ENCODE data around the gene BMAL1.

The BMAL1 gene

DNA sequence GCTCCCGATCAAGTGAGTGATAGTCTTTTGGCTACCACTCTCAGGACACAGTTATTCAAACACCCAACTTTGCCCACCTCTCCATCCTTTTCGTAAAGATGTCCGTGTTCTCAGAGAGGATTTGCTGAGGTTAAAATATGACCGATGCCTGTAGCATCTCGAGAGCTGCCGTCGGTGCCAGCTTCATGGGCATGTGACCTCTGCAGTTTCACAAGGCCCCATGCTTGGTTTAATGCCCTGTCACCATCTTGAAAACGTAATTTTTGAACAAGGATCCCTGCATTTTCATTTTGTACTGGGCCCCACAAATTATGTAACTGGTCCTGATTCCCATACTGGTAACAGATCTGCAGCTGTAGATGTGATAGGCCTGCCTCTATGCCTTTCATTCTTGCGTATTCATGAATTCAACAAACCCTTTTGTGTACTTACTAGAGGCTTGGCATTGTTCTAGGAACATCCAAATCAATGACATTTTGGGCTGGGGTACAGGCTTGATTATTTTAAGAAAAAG, 85.1 kb downstream of the BMAL1 start:
- H2AFZ ChIP-seq (ENCODE audit: low read depth, low read length) = no peak overlapping the region
- no peaks in the 10 kb centered on the region for H3K4me1 ChIP-seq (ENCODE audit: insufficient read depth, low read length)
- no peak overlapping the region for H3K9ac ChIP-seq (ENCODE audit: low read depth, low read length)
- no peak overlapping the region for H3K4me3 ChIP-seq (ENCODE audit: low read depth in 1 of 2, low read length in 2 of 2)
- no peak overlapping the region for H3K27ac ChIP-seq (ENCODE audit: low read length)
- peaks cover 75% of the 10 kb centered on the region for H3K36me3 ChIP-seq (ENCODE audit: insufficient read depth, low read length)
- no peaks in the 10 kb centered on the region for H3K9me3 ChIP-seq (ENCODE audit: insufficient read depth, low read length, severe bottlenecking)
- ATAC-seq (ENCODE audit: insufficient read depth, low read depth) = no peak
- H3K4me2 ChIP-seq (ENCODE audit: insufficient read depth, low read length) = no peak overlapping the region
- H3K27me3 ChIP-seq (ENCODE audit: insufficient read depth, low read length, poor library complexity) = no peaks in the 10 kb centered on the region
- DNase-seq = no peak
- TF ChIP-seq, protein P1, sequence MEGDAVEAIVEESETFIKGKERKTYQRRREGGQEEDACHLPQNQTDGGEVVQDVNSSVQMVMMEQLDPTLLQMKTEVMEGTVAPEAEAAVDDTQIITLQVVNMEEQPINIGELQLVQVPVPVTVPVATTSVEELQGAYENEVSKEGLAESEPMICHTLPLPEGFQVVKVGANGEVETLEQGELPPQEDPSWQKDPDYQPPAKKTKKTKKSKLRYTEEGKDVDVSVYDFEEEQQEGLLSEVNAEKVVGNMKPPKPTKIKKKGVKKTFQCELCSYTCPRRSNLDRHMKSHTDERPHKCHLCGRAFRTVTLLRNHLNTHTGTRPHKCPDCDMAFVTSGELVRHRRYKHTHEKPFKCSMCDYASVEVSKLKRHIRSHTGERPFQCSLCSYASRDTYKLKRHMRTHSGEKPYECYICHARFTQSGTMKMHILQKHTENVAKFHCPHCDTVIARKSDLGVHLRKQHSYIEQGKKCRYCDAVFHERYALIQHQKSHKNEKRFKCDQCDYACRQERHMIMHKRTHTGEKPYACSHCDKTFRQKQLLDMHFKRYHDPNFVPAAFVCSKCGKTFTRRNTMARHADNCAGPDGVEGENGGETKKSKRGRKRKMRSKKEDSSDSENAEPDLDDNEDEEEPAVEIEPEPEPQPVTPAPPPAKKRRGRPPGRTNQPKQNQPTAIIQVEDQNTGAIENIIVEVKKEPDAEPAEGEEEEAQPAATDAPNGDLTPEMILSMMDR (IDR thresholded peaks at IDR 0.05; ENCODE audit: borderline replicate concordance, extremely low read depth, low read length, poor library complexity, severe bottlenecking) = no peak
- TF ChIP-seq EZH2 (IDR thresholded peaks at IDR 0.05; ENCODE audit: borderline replicate concordance, low read depth, low read length, severe bottlenecking) = no peak
- no peaks in the 10 kb centered on the region for H3K79me2 ChIP-seq (ENCODE audit: insufficient read depth, low read length)
- no peaks in the 10 kb centered on the region for H4K20me1 ChIP-seq (ENCODE audit: insufficient read depth, low read length)

DNA sequence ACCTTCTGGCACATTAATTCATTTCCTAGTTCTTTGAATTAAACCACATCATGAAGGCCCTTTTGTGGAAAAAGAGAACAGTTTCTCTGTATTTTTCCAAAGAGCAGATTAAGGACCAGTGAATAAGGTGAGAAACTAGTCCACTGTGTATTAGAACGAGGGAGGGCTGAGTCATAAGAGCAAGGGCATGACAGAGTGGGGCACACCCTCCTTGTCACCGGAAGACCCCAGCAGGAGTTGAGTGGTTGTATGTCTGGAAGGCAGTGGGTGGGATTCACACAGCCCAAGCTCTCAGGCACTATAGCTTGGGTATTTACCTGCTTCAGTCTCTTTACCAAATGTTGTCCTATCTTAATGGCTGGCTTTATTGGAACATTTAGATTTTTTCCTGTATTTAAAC, 86.8 kb downstream of the BMAL1 start:
- no peak overlapping the region for H3K4me2 ChIP-seq (ENCODE audit: insufficient read depth, low read length)
- ATAC-seq (ENCODE audit: insufficient read depth, low read depth) = no peak
- TF ChIP-seq, protein P1 (IDR thresholded peaks at IDR 0.05; ENCODE audit: borderline replicate concordance, extremely low read depth, low read length, poor library complexity, severe bottlenecking) = no peak
- TF ChIP-seq EZH2 (IDR thresholded peaks at IDR 0.05; ENCODE audit: borderline replicate concordance, low read depth, low read length, severe bottlenecking) = no peak

GRCh38 chr11:13366266-13367026, 88.9 kb downstream of the BMAL1 start:
- no peaks in the 10 kb centered on the region for H4K20me1 ChIP-seq (ENCODE audit: insufficient read depth, low read length)
- no peaks in the 10 kb centered on the region for H3K79me2 ChIP-seq (ENCODE audit: insufficient read depth, low read length)
- H3K36me3 ChIP-seq (ENCODE audit: insufficient read depth, low read length) = peaks cover 89% of the 10 kb centered on the region
- H3K27ac ChIP-seq (ENCODE audit: low read length) = no peak overlapping the region
- no peak overlapping the region for H3K4me2 ChIP-seq (ENCODE audit: insufficient read depth, low read length)
- H3K27me3 ChIP-seq (ENCODE audit: insufficient read depth, low read length, poor library complexity) = no peaks in the 10 kb centered on the region
- no peak for TF ChIP-seq EZH2 (IDR thresholded peaks at IDR 0.05; ENCODE audit: borderline replicate concordance, low read depth, low read length, severe bottlenecking)
- TF ChIP-seq, protein P1 (IDR thresholded peaks at IDR 0.05; ENCODE audit: borderline replicate concordance, extremely low read depth, low read length, poor library complexity, severe bottlenecking) = no peak
- H3K4me3 ChIP-seq (ENCODE audit: low read depth in 1 of 2, low read length in 2 of 2) = no peak overlapping the region
- H2AFZ ChIP-seq (ENCODE audit: low read depth, low read length) = no peak overlapping the region
- H3K4me1 ChIP-seq (ENCODE audit: insufficient read depth, low read length) = no peaks in the 10 kb centered on the region
- no peak for DNase-seq
- H3K9ac ChIP-seq (ENCODE audit: low read depth, low read length) = no peak overlapping the region
- H3K9me3 ChIP-seq (ENCODE audit: insufficient read depth, low read length, severe bottlenecking) = no peaks in the 10 kb centered on the region
- no peak for ATAC-seq (ENCODE audit: insufficient read depth, low read depth)

More for the DNA sequence above, 86.8 kb downstream of the BMAL1 start:
- no peaks in the 10 kb centered on the region for H4K20me1 ChIP-seq (ENCODE audit: insufficient read depth, low read length)
- H3K4me3 ChIP-seq (ENCODE audit: low read depth in 1 of 2, low read length in 2 of 2) = no peak overlapping the region
- H3K9me3 ChIP-seq (ENCODE audit: insufficient read depth, low read length, severe bottlenecking) = no peaks in the 10 kb centered on the region
- H3K79me2 ChIP-seq (ENCODE audit: insufficient read depth, low read length) = no peaks in the 10 kb centered on the region
- H3K27me3 ChIP-seq (ENCODE audit: insufficient read depth, low read length, poor library complexity) = no peaks in the 10 kb centered on the region
- no peak overlapping the region for H3K9ac ChIP-seq (ENCODE audit: low read depth, low read length)
- peaks cover 83% of the 10 kb centered on the region for H3K36me3 ChIP-seq (ENCODE audit: insufficient read depth, low read length)
- DNase-seq = no peak
- no peak overlapping the region for H2AFZ ChIP-seq (ENCODE audit: low read depth, low read length)
- H3K27ac ChIP-seq (ENCODE audit: low read length) = no peak overlapping the region
- no peaks in the 10 kb centered on the region for H3K4me1 ChIP-seq (ENCODE audit: insufficient read depth, low read length)

Data from DND-41 (cell line).